DMS53 treated with DMSO at 0.1 percent for 48 hours (cell line): ENCODE data around the gene HNRNPA1.
A peak's percentile ranks its signal among the peaks of the same experiment; 100 is the strongest.
"Not testable (repeated sequence)": the region's sequence is repeated elsewhere in the genome, so short reads cannot be mapped to it uniquely, and the experiment has no call there.

Experiments
- DNase-seq: peaks from one replicate; lab custom pipeline; 2025; ENCODE audit not compliant: unreplicated experiment; lab: John Stamatoyannopoulos, UW

HNRNPA1 gene

DNA sequence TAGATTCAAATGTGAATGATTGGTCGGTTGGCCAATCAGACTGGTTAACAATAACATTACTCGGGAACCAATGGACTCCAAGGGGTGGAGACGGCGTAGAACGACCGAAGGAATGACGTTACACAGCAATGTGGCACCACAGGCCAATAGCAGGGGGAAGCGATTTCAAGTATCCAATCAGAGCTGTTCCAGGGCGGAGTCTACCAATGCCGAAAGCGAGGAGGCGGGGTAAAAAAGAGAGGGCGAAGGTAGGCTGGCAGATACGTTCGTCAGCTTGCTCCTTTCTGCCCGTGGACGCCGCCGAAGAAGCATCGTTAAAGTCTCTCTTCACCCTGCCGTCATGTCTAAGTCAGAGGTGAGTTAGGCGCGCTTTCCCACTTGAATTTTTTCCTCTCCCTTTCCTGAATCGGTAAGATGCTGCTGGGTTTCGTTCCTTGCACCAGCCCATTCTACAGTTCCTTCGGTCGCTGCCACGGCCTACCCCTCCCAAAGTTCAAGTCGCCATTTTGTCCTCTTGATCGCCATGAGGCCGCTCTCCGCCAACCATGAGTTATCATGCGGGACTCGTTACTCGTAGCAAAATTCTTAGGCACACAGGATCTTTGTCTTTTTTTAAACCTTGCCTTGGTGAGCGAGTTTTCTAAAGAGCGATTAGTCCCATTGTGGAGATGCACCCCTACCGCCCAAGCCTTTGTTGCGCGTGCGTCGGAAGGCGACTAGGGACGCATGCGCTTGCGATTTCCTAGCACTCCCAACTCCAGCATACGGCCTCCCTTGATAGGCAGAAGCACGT lies at the start of gene HNRNPA1:
TSS of gene HNRNPA1 (plus strand) at position 259 of the 793 bp plus-strand sequence. CDS start at position 341, 82 bp downstream.
- peak; percentile 99 for DNase-seq

DNA sequence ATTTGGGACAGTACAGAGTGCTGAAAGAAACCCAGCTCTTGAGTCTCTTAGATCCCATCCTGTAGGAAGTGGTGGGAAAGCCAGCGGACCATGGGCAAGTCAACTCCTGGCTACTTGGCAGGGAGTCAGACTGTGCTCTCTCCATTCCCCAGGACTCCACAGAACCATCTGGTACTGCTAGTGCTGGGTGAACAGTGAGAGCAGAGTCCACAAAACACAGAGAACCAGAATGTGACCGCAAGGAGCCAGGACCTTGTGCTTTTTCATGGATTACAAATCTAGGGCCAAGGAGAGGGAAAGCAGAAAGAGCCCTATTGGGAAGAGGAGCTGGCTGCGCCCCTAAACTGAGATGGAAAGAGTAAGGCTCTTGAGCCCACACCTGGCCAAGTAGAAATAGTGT lies 49.3 kb upstream of the HNRNPA1 start:
- not testable (repeated sequence) for DNase-seq

DNA sequence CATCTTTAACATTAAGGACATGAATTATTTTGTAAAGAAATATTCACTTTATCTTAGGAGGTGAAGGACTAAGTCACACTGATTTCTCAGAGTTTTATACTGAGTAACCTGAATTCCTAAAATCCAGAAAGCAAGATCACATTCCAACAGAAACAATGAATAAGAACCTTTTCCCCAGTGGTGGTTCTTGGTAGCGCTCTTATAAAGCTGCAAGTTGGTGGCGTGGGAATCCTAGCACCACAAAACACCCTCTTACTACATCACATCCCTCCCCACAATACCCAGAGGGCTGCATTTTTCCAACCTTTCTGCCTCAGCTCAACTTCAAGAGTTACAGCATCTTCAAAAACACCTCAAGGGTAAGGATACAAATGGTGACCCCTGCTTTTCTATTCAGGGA lies 47.7 kb upstream of the HNRNPA1 start:
- DNase-seq: no peak

DNA sequence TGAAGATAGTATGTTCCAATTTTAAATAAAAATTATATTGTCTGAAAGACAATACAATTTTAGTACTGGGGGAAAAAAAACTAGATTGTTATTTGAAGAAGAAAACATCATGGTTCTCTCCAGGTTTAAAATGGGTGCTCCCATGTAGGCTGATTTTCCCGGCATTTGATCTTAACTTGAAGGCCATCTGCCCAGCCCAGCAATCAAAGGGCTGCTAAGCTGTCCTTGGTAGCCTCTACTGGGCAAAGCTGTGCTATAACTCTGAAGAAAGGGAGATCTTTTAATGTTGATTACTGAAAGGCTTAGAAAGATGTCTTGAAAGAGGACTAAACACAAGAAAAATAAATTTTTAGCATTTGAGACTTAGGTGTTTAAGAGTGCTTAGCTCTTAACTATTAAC lies 42.0 kb upstream of the HNRNPA1 start:
- no peak for DNase-seq

DNA sequence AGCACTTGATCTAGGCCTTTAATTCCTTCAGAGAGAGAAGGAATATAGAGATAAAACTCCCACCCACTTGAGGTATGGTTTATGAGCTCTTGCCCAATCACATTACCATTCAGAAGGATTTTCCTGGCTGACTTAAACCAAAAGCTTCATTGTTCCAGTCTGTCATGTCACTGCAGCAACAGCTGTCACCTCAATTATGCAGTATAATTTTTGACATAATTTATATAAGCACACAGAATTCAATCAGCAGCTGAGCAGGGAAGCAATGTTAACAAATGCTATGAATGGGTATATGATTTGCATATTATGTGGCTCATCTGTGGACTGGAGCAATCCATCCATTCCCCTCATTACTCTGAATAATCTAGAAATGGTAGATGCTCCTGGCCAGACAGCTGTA lies 40.9 kb upstream of the HNRNPA1 start:
- DNase-seq: no peak

DNA sequence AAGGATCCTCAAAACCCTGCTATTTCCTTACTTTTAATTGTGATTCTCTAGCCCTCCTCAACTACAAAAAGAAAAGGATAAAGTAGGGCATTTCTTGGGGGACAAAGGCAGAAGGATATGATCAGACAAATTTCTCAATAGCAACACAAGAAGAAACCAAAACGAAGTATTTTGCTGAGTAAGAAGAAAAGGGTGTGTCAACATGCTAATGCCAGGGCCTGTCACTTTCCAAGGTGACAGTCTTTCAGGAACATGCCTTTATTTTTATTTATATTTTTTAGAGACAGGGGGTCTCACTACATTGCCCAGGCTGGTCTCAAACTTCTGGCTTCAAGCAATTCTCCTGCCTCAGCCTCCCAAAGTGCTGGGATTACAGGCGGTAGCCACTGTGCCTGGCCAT lies 40.4 kb upstream of the HNRNPA1 start:
- no peak for DNase-seq

DNA sequence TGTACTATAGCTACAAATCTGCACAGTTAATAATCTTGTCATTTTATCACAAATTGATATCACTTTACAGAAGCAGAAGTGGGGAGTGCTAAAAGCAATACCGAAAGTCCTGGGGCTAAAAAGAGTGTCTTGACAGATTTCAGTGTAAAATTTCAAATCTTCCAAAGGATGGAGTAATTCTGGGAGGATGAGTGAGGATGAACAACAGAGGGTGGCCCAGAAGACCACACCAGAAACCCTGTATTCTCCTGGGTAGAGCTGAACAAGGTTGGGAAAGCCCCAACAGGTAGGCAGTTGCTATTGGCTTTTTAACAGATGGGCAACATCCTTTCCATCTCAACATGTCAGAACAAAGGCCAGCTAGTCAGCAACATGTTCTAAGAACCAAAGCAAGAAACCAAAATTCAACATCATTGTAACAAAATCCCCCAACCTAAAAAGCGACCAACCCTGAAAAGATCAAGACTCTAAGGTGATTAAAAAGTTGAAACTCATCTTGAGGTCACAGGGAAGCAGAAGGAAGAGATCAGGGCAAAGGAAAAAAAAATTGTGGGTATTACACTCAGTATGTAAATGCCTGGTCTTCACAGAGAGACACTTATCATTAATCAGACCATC lies 39.4 kb upstream of the HNRNPA1 start:
- DNase-seq: no peak

DNA sequence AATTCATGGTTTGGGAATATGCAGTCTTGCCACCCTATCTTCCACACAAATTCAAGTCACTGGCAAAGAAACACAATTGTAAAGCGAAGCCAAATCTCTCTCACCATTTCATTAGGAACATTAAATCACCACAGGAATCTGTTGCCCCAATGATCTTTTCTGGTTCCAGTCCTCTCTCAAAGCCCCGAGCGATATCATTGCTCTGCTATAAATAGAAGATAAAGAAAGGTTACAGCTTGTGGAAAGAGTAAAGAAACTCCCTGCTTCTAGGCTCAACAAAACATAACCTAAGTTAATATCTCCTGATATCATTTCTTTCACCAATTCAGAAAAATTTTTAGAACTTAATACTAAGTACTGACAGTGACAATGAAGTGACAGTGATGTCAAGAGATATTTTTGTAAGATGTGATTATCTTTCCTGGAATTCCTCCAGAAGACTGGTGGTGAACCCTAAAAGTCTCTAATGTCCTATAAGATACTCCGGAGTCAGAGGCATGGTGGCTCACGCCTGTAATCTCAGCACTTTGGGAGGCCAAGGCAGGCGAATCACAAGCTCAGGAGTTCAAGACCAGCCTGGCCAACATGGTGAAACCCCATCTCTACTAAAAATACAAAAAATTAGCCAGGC lies 34.4 kb upstream of the HNRNPA1 start:
- DNase-seq: no peak

DNA sequence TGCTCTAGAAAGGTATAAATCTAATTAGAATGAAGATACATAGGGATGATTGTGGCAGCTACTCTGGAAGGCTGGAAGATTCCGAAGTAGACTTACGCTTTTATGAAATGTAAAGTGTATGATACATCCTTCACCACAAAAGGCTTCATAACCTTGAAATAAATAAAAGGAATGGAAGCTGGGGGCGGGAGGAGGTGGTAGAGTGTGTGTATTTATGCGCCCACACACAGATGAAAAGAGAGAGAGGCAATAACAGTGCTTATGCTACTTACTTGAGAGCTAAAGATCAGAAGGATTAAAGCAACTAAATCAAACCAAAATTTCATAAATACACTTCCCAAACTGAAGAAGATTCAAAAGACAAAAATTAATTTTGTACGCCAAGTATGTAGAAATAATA lies 31.0 kb upstream of the HNRNPA1 start:
- DNase-seq: no peak

DNA sequence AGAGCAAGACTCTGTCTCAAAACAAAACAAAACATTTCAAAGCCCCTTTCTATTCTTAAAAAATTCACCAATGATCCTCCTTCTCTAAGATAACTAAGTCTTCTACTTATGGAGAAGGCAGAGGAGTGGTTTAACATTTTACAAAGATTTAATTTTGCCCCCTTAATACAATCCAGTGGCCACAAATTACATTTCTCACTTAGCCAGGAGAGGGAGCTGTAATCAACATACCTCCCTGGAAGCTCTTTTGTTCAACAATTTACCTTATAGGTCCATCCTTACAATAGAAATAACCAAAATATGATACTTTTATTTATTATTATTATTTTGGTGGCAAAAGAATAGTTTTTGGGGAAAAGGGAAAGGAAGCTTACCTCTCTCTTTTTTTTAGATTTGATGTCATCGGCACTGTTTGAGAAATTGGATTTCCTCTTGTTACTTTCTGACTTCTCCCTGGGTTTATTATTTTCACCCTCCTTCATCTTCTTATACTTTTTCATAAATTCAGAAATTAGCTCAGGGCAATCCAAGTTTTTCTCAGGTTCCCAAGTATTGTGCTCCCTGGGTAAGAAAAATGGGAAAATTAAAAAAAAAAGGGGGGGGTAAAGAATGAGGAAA lies 28.8 kb upstream of the HNRNPA1 start:
- DNase-seq: peak; percentile 32

DNA sequence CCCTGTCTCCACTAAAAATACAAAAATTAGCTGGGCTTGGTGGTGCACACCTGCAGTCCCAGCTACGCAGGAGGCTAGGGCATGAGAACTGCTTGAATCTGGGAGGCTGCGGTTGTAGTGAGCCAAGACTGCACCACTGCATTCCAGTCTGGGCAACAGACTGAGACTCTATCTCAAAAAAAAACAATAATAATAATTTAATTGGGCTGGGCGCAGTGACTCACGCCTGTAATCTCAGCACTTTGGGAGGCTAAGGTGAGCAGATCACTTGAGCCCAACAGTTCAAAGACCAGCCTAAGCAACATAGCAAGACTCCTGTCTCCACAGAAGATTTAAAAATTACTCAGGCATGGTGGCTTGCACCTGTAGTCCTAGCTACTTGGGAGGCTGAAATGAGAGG lies 27.3 kb upstream of the HNRNPA1 start:
- no peak for DNase-seq

DNA sequence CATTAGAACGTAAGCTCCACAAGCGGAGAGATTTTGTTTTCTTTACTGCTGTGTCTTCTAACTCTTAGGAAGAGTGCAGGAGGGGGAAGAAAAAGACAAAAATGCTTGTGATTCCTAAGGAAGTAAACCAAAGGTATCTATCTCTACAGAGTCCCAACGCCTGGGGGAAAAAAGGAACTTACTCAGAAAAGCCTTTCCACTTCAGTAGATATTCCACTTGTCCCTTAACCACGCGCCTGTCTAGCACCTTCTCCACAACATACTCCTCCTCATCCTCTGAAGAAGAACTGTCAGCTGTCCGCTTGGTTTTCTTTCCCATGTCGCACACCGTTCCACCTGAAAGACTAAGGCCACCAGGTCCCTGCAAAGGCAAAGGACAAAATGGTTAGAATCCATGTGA lies 23.2 kb upstream of the HNRNPA1 start:
- DNase-seq: no peak

DNA sequence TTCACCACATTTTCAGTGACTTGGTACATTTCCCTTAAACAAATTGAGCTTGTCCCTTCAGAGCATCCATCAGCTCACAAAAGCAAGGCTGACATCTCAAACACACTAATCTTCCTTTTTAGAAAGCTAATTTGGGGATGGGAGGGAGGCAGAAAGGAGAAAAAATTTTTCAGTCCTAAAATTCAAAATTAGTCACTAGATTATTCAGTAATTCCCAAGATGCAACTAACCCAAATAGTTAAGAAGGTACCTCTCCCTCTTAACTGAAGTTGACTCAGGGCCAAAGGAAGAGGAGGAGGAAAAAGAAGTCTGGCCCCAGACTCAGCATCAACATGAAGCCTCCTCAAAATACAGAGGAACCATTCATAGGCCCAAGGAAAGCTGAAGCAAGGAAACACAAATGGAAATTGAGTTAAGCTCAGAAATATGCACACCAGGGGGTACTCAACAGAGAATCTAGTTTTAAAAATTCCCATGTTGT lies 22.3 kb upstream of the HNRNPA1 start:
- no peak for DNase-seq

DNA sequence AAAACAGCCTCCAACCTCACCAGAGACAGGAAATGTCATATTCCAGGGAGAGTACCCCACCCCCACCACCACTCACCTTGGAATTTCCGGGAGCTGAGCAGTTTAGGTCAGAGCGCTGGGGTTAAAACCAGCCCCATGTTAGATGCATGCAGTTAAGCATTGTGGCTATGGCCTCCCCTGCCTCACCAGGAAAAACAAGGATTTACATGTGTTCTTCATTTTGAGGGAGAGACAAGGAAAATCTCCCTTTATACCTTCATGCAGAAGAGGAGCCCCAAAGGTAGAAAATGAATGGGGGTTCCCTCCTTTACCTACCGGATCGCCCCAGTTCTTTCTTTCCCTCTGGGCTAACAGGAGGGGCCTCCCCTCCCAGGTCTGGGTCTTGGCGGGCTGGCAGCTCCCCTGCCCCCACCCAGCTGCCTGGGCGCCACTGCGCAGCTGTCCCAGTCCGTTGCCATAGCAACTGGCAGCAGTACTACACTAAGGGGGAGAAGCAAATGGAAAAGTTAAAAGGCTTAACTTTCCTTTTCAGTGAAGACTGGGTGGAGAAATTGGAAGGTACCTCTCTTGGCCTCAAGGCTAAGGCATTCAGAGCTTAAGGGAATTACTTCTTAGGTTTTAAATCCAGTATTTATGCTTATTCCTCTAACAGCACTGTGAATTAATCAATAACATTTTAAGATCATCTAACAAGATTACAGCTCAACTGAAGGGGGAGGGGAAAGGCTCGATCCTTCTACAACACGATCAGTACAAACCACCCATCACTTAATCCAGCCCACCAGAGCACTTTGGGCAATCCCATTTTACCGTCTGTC lies 21.1 kb upstream of the HNRNPA1 start:
- DNase-seq: peak; percentile 89

DNA sequence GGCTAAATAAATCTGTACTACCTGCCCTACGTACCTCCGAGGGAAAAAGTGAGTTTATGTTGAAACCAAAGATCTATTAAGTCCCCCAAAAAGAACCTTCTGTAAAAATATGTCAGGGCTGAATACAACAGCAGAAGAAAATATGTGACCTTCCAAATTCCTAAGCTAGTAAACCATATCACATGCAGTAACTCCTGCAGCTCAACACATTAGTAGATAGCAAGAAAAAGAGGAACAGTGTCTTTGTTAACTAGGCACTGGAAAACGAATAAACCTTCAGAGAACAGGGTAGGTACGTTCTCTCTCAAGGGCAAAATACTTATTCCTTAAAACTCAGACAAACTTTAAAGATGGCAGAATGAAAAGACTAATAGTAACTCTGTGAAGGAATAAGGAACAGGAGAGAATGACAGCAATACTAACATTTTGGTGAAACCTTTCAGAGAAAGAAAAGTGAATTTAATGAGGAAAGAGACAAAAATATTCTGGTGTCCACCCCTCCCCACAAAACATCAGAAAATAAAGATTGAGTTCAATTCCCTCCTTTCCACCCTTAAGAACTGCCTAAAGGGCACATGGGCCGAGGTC lies 18.6 kb upstream of the HNRNPA1 start:
- DNase-seq: no peak

DNA sequence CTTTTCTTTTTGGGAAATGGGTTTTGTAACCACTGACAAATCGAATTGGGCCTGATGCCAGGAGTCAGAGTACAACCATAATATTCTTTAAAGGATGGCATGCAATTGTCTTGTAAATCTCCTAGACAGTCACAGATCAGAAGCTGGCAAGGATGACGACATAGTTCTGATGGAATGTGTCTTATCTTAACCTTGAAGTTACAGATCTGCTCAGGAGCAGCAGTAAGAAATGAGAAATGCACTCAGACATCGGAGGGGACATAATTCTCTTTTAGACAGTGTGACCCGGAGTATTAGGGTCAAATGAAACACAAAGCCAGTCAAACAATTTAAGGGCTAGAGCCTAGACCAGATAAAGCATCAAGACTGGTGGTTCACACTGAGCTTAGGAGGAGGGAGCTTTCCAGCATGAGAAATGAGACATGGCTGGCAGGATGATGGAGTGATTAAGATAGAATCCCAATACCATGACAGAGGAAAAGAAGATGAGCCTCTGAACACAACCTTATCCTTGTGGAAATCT lies 18.1 kb upstream of the HNRNPA1 start:
- no peak for DNase-seq

DNA sequence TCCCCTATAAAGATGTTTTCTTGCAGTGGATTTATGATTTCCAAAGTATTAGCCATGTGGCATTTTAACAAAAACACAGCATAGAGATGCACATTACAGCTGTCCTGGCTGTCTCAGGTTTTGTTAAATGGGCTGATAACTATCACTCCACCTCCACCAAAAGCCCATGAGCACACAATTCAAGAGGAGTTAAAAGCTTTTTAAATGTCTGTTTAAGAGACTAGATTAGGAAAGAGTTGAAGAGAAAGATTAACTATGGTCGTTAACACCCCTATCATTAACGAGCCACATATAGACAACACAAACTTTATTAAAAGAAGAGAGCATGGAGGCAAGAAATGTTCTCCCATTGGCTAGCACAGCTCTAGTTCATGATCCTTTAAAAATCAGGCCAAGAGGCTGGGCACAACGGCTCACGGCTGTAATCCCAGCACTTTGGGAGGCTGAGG lies 15.1 kb upstream of the HNRNPA1 start:
- DNase-seq: no peak

DNA sequence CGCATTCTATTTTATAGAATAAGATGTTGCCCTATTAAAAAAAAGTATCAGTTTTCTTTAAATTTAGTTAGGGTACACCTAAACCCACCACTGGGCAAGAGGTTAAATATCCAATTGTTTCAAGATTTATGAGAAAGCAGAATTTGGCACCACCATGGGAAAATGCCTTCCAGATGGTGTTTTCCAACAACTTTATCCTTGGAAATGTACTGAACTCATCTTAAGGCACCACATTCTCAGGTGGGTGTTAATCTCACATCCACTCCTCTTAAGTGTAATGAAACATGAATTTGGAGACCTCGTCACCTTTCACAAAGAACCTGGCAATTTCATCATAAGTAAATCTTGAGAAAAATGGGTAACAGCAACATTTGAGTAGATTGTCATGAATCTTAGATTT lies 13.7 kb upstream of the HNRNPA1 start:
- DNase-seq: no peak

DNA sequence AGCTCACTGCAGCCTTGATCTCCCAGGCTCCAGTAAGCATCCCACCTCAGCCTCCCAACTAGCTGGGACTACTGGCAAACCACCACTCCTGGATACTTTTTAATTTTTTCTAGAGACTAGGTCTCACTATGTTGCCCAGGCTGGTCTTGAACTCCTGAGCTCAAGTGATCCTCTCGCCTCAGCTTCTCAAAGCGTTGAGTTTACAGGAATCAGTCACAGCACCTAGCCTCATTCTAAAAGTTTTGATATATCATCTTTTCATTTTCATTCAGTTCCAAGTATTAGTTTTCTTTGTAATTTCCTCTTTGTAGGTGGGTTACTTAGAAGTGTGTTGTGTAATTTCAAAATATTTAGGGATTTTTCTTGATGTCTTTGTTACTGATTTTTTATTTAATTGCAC lies 10.2 kb upstream of the HNRNPA1 start:
- no peak for DNase-seq

DNA sequence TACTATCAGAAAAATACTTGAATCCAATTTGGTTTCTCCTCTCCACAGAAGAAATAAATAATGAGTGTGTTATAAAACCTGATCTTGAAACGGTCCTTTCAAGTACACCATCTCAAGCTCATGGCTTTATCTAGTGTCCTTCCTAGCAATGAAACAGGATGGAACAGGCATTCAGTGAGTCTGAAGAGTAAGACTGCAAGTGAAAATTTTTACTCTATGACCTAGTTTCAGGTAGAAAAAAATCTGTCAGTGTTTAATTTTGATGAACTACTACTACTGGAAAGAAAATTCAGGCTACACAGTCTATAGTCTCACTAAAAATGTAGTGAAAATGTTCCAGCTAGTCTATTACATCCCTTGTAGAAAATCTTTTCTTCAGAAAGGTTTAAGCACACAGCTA lies 8.3 kb upstream of the HNRNPA1 start:
- no peak for DNase-seq
